Body of pancreas (tissue), 4 donors: ENCODE results near the gene IFI27L2. TPM values are rescaled to one million over a fixed set of nuclear protein-coding genes. Genes with fewer than 3 reads are reported as not detected.

Experiments used
- ATAC-seq: fragments of 150-250 bp; one replicate; pipeline ENCODE4 v1.9.1; 2016
- DNase-seq, 4 donors: peaks; one replicate each; pipeline ENCODE4 v3.0.0-alpha.2; 2019
- H3K27ac ChIP-seq, 4 donors: fragments of 200-600 bp; sonication (generic); 1 replicate in 3 of 4; 2 replicates in 1 of 4; pipeline versions ENCODE4 v1.5.1 to v1.6.1; 2016 to 2019; ENCODE audit warnings: mild to moderate bottlenecking in 1 of 4, mixed read lengths in 1 of 4, moderate library complexity in 1 of 4
- H3K27me3 ChIP-seq, 2 donors: fragments of 200-600 bp; sonication (generic); one replicate each; pipeline ENCODE4 v1.6.0; 2016; ENCODE audit warnings: mild to moderate bottlenecking in 1 of 2
- H3K36me3 ChIP-seq, 2 donors: fragments of 200-600 bp; sonication (generic); replicated peaks in 1 of 2; 2 replicates each; pipeline ENCODE4 v1.5.1; 2016; ENCODE audit warnings: low read depth in 2 of 2; ENCODE audit not compliant: insufficient read depth in 1 of 2
- H3K4me1 ChIP-seq: fragments of 200-600 bp; sonication (generic); one replicate; pipeline ENCODE4 v1.6.0; 2016
- H3K4me3 ChIP-seq, 2 donors: fragments of 200-600 bp; sonication (generic); 1 replicate in 1 of 2; 2 replicates in 1 of 2; pipeline ENCODE4 v1.5.1; 2016 to 2019
- H3K9me3 ChIP-seq, 3 donors: fragments of 200-600 bp; sonication (generic); 1 replicate in 2 of 3; 2 replicates in 1 of 3; pipeline ENCODE4 v1.5.1; 2016
- CTCF ChIP-seq, 7 experiments: fragments of 450-650 bp in 4 of 7; fragments of 200-600 bp in 3 of 7; sonication (generic) in 3 of 7; IDR thresholded peaks; one replicate each; pipeline ENCODE4 v1.5.1; 2016 to 2019; ENCODE audit warnings: antibody characterized with exemption in 7 of 7
- POLR2A ChIP-seq, 3 donors: fragments of 450-650 bp; IDR thresholded peaks; one replicate each; pipeline ENCODE4 v1.6.1; 2016; ENCODE audit warnings: antibody characterized with exemption in 3 of 3, mild to moderate bottlenecking in 2 of 3
- WGBS, 2 donors: methylation state at CpG; one replicate each; pipeline ENCODE4 v1.1.5; 2017; 5-methylcytosine and 5-hydroxymethylcytosine counted together
- intact Hi-C: fragments of 100-400 bp; cut with DNase I; formaldehyde crosslinking; loops from one replicate; pipeline ENCODE4 v1.15.1; 2023
- total RNA-seq, 2 donors: library from RNA; depleted of rRNA; stranded (reverse); fragments of >200 nt; gene quantifications; one replicate each; pipeline ENCODE4 v1.1.0, GENCODE V29; 2016

The IFI27L2 gene
- total RNA-seq, 2 donors from 2014 or later = 12.7 to 66.3 TPM

GRCh38 chr14:94175011-94175745 lies 45.8 kb upstream of the IFI27L2 start:
- WGBS, 2 donors = 3 to 5% methylated on average over 25 to 29 of the region's 30 CpGs
- TF ChIP-seq POLR2A (IDR thresholded peaks at IDR 0.05) (no peak), CTCF (IDR thresholded peaks at IDR 0.05) (no peak)
- Histone ChIP-seq H3K4me1 (peaks cover 22% of the 10 kb centered on the region), H3K9me3 (no peaks in the 10 kb centered on the region), H3K27me3 (peaks cover 0 to 13% of the 10 kb centered on the region in 2 donors), H3K27ac (no peak overlapping the region), H3K36me3 (no peaks in the 10 kb centered on the region), H3K4me3 (peak overlapping the region in 1 of 2 donors; percentile 53)
- ATAC-seq = no peak
- peak in 3 of 4 donors; percentile 19 to 27 (median 26) for DNase-seq
- intact Hi-C loops = no loop called here

- no peaks in the 10 kb centered on the region for H3K36me3 ChIP-seq
- intact Hi-C loops = no loop called here
- TF ChIP-seq POLR2A (IDR thresholded peaks at IDR 0.05) (no peak), CTCF (IDR thresholded peaks at IDR 0.05) (no peak)
- H3K27ac ChIP-seq = peak overlapping the region in 2 of 4 donors; percentile 11 to 57
- H3K4me1 ChIP-seq = peaks cover 22% of the 10 kb centered on the region
- no peak for ATAC-seq
- DNase-seq = no peak
- WGBS, 2 donors = 3% methylated on average over 39 of the region's 39 CpGs; no CpG with 5 or more reads in 1 of the 2 donors
- no peaks in the 10 kb centered on the region for H3K9me3 ChIP-seq
- peaks cover 0 to 13% of the 10 kb centered on the region in 2 donors for H3K27me3 ChIP-seq
- H3K4me3 ChIP-seq = peak overlapping the region; percentile 15 to 53
These were observed 45.2 kb upstream of the IFI27L2 start for GRCh38 chr14:94174604-94175010.

- Histone ChIP-seq H3K27ac (peak within 1 kb of the TSS; percentile 25 to 69 (median 69)), H3K4me1 (peaks cover 22% of the 10 kb centered on the region), H3K27me3 (peaks cover 0 to 13% of the 10 kb centered on the region in 2 donors), H3K9me3 (no peaks in the 10 kb centered on the region), H3K36me3 (no peaks in the 10 kb centered on the region), H3K4me3 (peak within 1 kb of the TSS; percentile 52 to 53)
- TF ChIP-seq POLR2A (IDR thresholded peaks at IDR 0.05) = no peak
- no peak for TF ChIP-seq CTCF (IDR thresholded peaks at IDR 0.05)
- DNase-seq (peak; percentile 88 to 94 (median 92)), ATAC-seq (peak; percentile 90)
- intact Hi-C loops = no loop called here
- 0% methylated on average over 35 of the region's 84 CpGs; no CpG with 5 or more reads in 1 of the 2 donors for WGBS, 2 donors
These were observed 44.6 kb upstream of the IFI27L2 start, which contains the start of gene PPP4R4 for GRCh38 chr14:94173885-94174603. TSS of gene PPP4R4 (plus strand) at chr14:94174322. CDS start at chr14:94174466, 144 bp downstream.

GRCh38 chr14:94173471-94173884 lies 44.1 kb upstream of the IFI27L2 start:
- TF ChIP-seq CTCF (IDR thresholded peaks at IDR 0.05) (no peak), POLR2A (IDR thresholded peaks at IDR 0.05) (peak in 1 of 3 donors; percentile 32)

More at GRCh38 chr14:94173471-94173884, 44.1 kb upstream of the IFI27L2 start:
- DNase-seq (peak in 2 of 4 donors; percentile 19 to 25), ATAC-seq (peak; percentile 1)
- 0 to 1% methylated on average over 19 to 20 of the region's 20 CpGs for WGBS, 2 donors
- Histone ChIP-seq H3K4me1 (peaks cover 22% of the 10 kb centered on the region), H3K27ac (peak overlapping the region; percentile 25 to 69 (median 69)), H3K27me3 (peaks cover 0 to 13% of the 10 kb centered on the region in 2 donors), H3K36me3 (no peaks in the 10 kb centered on the region), H3K4me3 (peak overlapping the region; percentile 6 to 52), H3K9me3 (no peaks in the 10 kb centered on the region)
- intact Hi-C loops = no loop called here
